Measurements from ENCODE around the gene UQCC5.

GRCh38 chr3:52495777-52496602 is 40.4 kb upstream of the UQCC5 start:
- TF ChIP-seq CTCF (optimal IDR thresholded peaks at IDR 0.05 in 1 of 3, IDR thresholded peaks at IDR 0.05 in 1 of 3, conservative IDR thresholded peaks at IDR 0.05 in 1 of 3; ENCODE audit: extremely low read depth in 1 of 3, insufficient read depth in 2 of 3, low read length in 3 of 3) (no peak), EZH2 (IDR thresholded peaks at IDR 0.05; ENCODE audit: low read length) (no peak)
